Measurements from ENCODE around the gene CALN1.

Gene CALN1

GRCh38 chr7:71904484-71904883 lies 507.7 kb downstream of the CALN1 start:
- TF ChIP-seq CTCF (IDR thresholded peaks at IDR 0.05; ENCODE audit: insufficient read depth, low read length, poor library complexity, severe bottlenecking) = no peak
- no peak overlapping the region for H3K4me3 ChIP-seq (replicated peaks; ENCODE audit: low read depth, low read length)
- no peak for DNase-seq (ENCODE audit: extremely low read depth, insufficient read length)
- H3K27me3 ChIP-seq (replicated peaks; ENCODE audit: control insufficient read depth, insufficient read depth, low read length) = no peaks in the 10 kb centered on the region
- no peaks in the 10 kb centered on the region for H3K36me3 ChIP-seq (ENCODE audit: control insufficient read depth, insufficient read depth, low read length)

GRCh38 chr7:71900556-71900955 lies 511.6 kb downstream of the CALN1 start:
- peak; percentile 54 for DNase-seq (ENCODE audit: extremely low read depth, insufficient read length)
- Histone ChIP-seq H3K4me3 (replicated peaks; ENCODE audit: low read depth, low read length) (no peak overlapping the region), H3K27me3 (replicated peaks; ENCODE audit: control insufficient read depth, insufficient read depth, low read length) (no peaks in the 10 kb centered on the region), H3K36me3 (ENCODE audit: control insufficient read depth, insufficient read depth, low read length) (no peaks in the 10 kb centered on the region)
- TF ChIP-seq CTCF (IDR thresholded peaks at IDR 0.05; ENCODE audit: insufficient read depth, low read length, poor library complexity, severe bottlenecking) = no peak

GRCh38 chr7:71896535-71896934 lies 515.6 kb downstream of the CALN1 start:
- TF ChIP-seq CTCF (IDR thresholded peaks at IDR 0.05; ENCODE audit: insufficient read depth, low read length, poor library complexity, severe bottlenecking) = no peak
- no peak overlapping the region for H3K4me3 ChIP-seq (replicated peaks; ENCODE audit: low read depth, low read length)
- H3K27me3 ChIP-seq (replicated peaks; ENCODE audit: control insufficient read depth, insufficient read depth, low read length) = no peaks in the 10 kb centered on the region
- H3K36me3 ChIP-seq (ENCODE audit: control insufficient read depth, insufficient read depth, low read length) = no peaks in the 10 kb centered on the region
- DNase-seq (ENCODE audit: extremely low read depth, insufficient read length) = no peak

GRCh38 chr7:71886046-71886445 lies 526.1 kb downstream of the CALN1 start:
- DNase-seq (ENCODE audit: extremely low read depth, insufficient read length) = no peak
- H3K36me3 ChIP-seq (ENCODE audit: control insufficient read depth, insufficient read depth, low read length) = no peaks in the 10 kb centered on the region
- no peaks in the 10 kb centered on the region for H3K27me3 ChIP-seq (replicated peaks; ENCODE audit: control insufficient read depth, insufficient read depth, low read length)
- TF ChIP-seq CTCF (IDR thresholded peaks at IDR 0.05; ENCODE audit: insufficient read depth, low read length, poor library complexity, severe bottlenecking) = no peak
- no peak overlapping the region for H3K4me3 ChIP-seq (replicated peaks; ENCODE audit: low read depth, low read length)

GRCh38 chr7:71885487-71885886 lies 526.7 kb downstream of the CALN1 start:
- Histone ChIP-seq H3K4me3 (replicated peaks; ENCODE audit: low read depth, low read length) (no peak overlapping the region), H3K27me3 (replicated peaks; ENCODE audit: control insufficient read depth, insufficient read depth, low read length) (no peaks in the 10 kb centered on the region), H3K36me3 (ENCODE audit: control insufficient read depth, insufficient read depth, low read length) (no peaks in the 10 kb centered on the region)
- no peak for TF ChIP-seq CTCF (IDR thresholded peaks at IDR 0.05; ENCODE audit: insufficient read depth, low read length, poor library complexity, severe bottlenecking)
- no peak for DNase-seq (ENCODE audit: extremely low read depth, insufficient read length)

- TF ChIP-seq CTCF (IDR thresholded peaks at IDR 0.05; ENCODE audit: insufficient read depth, low read length, poor library complexity, severe bottlenecking) = no peak
- H3K4me3 ChIP-seq (replicated peaks; ENCODE audit: low read depth, low read length) = no peak overlapping the region
- no peak for DNase-seq (ENCODE audit: extremely low read depth, insufficient read length)
- no peaks in the 10 kb centered on the region for H3K36me3 ChIP-seq (ENCODE audit: control insufficient read depth, insufficient read depth, low read length)
- H3K27me3 ChIP-seq (replicated peaks; ENCODE audit: control insufficient read depth, insufficient read depth, low read length) = no peaks in the 10 kb centered on the region
These were observed 528.7 kb downstream of the CALN1 start for GRCh38 chr7:71883415-71883814.

Measured in GM06990 (cell line).